ENCODE measurements around the gene FAM89B.

DNA sequence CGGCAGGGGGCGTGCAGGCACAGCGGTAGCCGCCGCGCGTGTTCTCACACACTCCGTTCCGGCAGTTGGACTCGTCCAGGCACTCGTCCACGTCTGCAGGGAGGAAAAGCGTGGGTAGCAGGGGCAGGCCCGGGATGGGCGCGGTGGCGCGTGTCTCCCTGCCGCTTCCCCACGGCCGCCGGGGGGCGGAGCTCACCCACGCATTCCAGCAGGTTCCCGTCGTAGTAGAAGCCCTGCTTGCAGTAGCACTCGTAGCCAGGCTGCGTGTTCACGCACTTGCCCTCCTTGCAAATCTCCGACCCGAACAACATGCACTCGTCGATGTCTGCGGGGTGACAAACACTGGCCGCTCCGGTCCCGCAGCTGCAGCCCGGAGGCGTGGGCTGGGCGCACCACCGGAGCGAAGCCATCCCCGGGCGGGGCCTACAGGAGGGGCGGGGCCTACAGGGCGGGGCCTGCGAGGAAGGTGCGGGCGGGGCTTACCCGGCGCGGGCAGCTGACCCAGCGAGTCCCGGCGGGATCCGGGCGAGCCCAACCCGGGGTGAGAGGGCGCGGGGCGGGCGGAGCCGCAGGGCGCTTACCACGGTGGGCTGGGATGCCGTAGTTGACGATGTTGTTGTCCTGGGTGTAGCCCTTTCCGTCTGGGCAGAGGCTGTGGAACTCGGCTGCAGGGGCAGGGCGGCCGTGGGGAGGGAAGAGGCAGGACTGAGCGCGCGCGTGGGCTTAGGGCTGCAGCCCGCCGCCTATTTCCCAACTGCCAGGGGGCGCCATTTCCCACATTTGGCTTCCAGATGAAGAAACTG lies 31.8 kb upstream of the FAM89B start:
- peak; percentile 76 for TF ChIP-seq TEAD4 (IDR thresholded peaks at IDR 0.05)
- TF ChIP-seq EP300 (IDR thresholded peaks at IDR 0.05; ENCODE audit: borderline replicate concordance), result no peak
- TF ChIP-seq FOXM1 (IDR thresholded peaks at IDR 0.05; ENCODE audit: borderline replicate concordance, low read depth), result no peak
- TF ChIP-seq, protein P1, sequence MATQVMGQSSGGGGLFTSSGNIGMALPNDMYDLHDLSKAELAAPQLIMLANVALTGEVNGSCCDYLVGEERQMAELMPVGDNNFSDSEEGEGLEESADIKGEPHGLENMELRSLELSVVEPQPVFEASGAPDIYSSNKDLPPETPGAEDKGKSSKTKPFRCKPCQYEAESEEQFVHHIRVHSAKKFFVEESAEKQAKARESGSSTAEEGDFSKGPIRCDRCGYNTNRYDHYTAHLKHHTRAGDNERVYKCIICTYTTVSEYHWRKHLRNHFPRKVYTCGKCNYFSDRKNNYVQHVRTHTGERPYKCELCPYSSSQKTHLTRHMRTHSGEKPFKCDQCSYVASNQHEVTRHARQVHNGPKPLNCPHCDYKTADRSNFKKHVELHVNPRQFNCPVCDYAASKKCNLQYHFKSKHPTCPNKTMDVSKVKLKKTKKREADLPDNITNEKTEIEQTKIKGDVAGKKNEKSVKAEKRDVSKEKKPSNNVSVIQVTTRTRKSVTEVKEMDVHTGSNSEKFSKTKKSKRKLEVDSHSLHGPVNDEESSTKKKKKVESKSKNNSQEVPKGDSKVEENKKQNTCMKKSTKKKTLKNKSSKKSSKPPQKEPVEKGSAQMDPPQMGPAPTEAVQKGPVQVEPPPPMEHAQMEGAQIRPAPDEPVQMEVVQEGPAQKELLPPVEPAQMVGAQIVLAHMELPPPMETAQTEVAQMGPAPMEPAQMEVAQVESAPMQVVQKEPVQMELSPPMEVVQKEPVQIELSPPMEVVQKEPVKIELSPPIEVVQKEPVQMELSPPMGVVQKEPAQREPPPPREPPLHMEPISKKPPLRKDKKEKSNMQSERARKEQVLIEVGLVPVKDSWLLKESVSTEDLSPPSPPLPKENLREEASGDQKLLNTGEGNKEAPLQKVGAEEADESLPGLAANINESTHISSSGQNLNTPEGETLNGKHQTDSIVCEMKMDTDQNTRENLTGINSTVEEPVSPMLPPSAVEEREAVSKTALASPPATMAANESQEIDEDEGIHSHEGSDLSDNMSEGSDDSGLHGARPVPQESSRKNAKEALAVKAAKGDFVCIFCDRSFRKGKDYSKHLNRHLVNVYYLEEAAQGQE (IDR thresholded peaks at IDR 0.05; ENCODE audit: low read depth), result no peak
- peak; percentile 86 for TF ChIP-seq RAD21 (IDR thresholded peaks at IDR 0.05; ENCODE audit: low read depth)
- peak; percentile 51; the same call in 1 of the 2 replicates for TF ChIP-seq TAF1 (IDR thresholded peaks at IDR 0.05; ENCODE audit: low read depth)

All from Ishikawa (cell line).